PC-3 (cell line): ENCODE results near the gene MARK4. TPM values are rescaled to one million over a fixed set of nuclear protein-coding genes. Genes with fewer than 3 reads are reported as not detected.

Experiments
- ATAC-seq: fragments of 200-7000 bp; cut with Tn5 transposase; 2 replicates; pipeline ENCODE4 v1.9.1; 2020; ENCODE audit warnings: mild to moderate bottlenecking, moderate library complexity
- BruUV-seq: library from RNA; stranded (reverse); fragments of 400-500 nt; replicated peaks from 2 replicates; lab custom pipeline; 2021; lab: Mats Ljungman, UMichigan
- CTCF ChIA-PET: fragments of 300-600 bp; sonication (Branson Sonifier 250); formaldehyde crosslinking; loops from one replicate; lab custom pipeline; 2022; ENCODE audit warnings: antibody characterized with exemption; lab: Charles Lee
- POLR2A ChIA-PET: fragments of 300-600 bp; sonication (Branson Sonifier 250); formaldehyde crosslinking; loops from one replicate; lab custom pipeline; 2022; ENCODE audit warnings: antibody characterized with exemption; ENCODE audit not compliant: unreplicated experiment; lab: Charles Lee
- DNase-seq: peaks from one replicate; pipeline ENCODE4 v3.0.0-alpha.2; 2015
- H2AFZ ChIP-seq: fragments of 300-600 bp; sonication (generic); 2 replicates; pipeline ENCODE4 v1.6.0; 2016; ENCODE audit warnings: antibody characterized with exemption, low read length
- H3F3A ChIP-seq: fragments of 300-600 bp; sonication (generic); one replicate; pipeline ENCODE4 v1.6.0; 2017; ENCODE audit warnings: antibody characterized with exemption, low read length, control low read depth, mild to moderate bottlenecking; ENCODE audit not compliant: unreplicated experiment
- H3K27ac ChIP-seq: fragments of 300-600 bp; sonication (generic); 2 replicates; pipeline ENCODE4 v1.5.1; 2016; ENCODE audit warnings: mild to moderate bottlenecking, low read length
- H3K27me3 ChIP-seq: fragments of 300-600 bp; sonication (generic); 2 replicates; pipeline ENCODE4 v1.6.1; 2016; ENCODE audit warnings: low read length, mixed read lengths
- H3K36me3 ChIP-seq: fragments of 300-600 bp; sonication (generic); 2 replicates; pipeline ENCODE4 v1.6.1; 2016; ENCODE audit warnings: low read depth, mixed run types, low read length, mixed read lengths
- H3K4me1 ChIP-seq: fragments of 300-600 bp; sonication (generic); 2 replicates; pipeline ENCODE4 v1.5.1; 2016; ENCODE audit warnings: low read length; ENCODE audit not compliant: insufficient read depth
- H3K4me2 ChIP-seq: fragments of 300-600 bp; sonication (generic); 2 replicates; pipeline ENCODE4 v1.6.0; 2016; ENCODE audit warnings: low read length
- H3K4me3 ChIP-seq: fragments of 300-600 bp; sonication (generic); 2 replicates; pipeline ENCODE4 v1.5.1; 2016; ENCODE audit warnings: mild to moderate bottlenecking, low read length, mixed read lengths
- H3K79me2 ChIP-seq: fragments of 300-600 bp; sonication (generic); 2 replicates; pipeline ENCODE4 v1.6.1; 2017; ENCODE audit warnings: low read length, mixed read lengths
- H3K9ac ChIP-seq: fragments of 300-600 bp; sonication (generic); 2 replicates; pipeline ENCODE4 v1.6.0; 2016; ENCODE audit warnings: mild to moderate bottlenecking, low read length
- H3K9me2 ChIP-seq: fragments of 300-600 bp; sonication (generic); replicated peaks from 2 replicates; pipeline ENCODE4 v1.6.1; 2016; ENCODE audit warnings: mixed run types, low read length, mixed read lengths
- H3K9me3 ChIP-seq: fragments of 300-600 bp; sonication (generic); 2 replicates; pipeline ENCODE4 v1.6.1; 2016; ENCODE audit warnings: low read length, mixed read lengths
- H4K20me1 ChIP-seq: fragments of 300-600 bp; sonication (generic); 2 replicates; pipeline ENCODE4 v1.6.1; 2016; ENCODE audit warnings: low read length, mixed read lengths
- CTCF ChIP-seq: fragments of 300-600 bp; sonication (generic); conservative IDR thresholded peaks from 2 replicates; pipeline ENCODE4 v1.5.1; 2017; ENCODE audit warnings: antibody characterized with exemption, low read depth, mild to moderate bottlenecking, low read length
- EZH2 ChIP-seq: fragments of 300-600 bp; sonication (generic); IDR thresholded peaks from one replicate; pipeline ENCODE4 v1.6.1; 2017; ENCODE audit warnings: antibody characterized with exemption, mild to moderate bottlenecking, low read length; ENCODE audit not compliant: unreplicated experiment
- EZH2phosphoT487 ChIP-seq: fragments of 300-600 bp; sonication (generic); IDR thresholded peaks from 2 replicates; pipeline ENCODE4 v1.6.1; 2018; ENCODE audit warnings: mild to moderate bottlenecking, antibody characterized with exemption, low read length, borderline replicate concordance
- intact Hi-C: fragments of 100-400 bp; cut with micrococcal nuclease; formaldehyde crosslinking; loops from 2 replicates; pipeline ENCODE4 v1.9.0; 2023
- total RNA-seq: library from RNA; depleted of rRNA; stranded (reverse); fragments of >200 nt; gene quantifications from 2 replicates; pipeline ENCODE4 v1.2.3, GENCODE V29; 2014

Gene MARK4
- total RNA-seq, 1 experiment from 2014 or later = 12.1 TPM

GRCh38 chr19:45249261-45250033 lies 1.6 kb upstream of the MARK4 start:
- H3K4me2 ChIP-seq = peak overlapping the region; percentile 69; the same call in 1 of the 2 replicates
- H3K27me3 ChIP-seq = no peaks in the 10 kb centered on the region
- no peaks in the 10 kb centered on the region for H3K36me3 ChIP-seq
- BruUV-seq = no TSS peak
- no peak overlapping the region for H3K27ac ChIP-seq
- peaks cover 10% of the 10 kb centered on the region; the same call in 1 of the 2 replicates for H3K4me1 ChIP-seq
- no peak overlapping the region for H3K9ac ChIP-seq
- H3F3A ChIP-seq = no peaks in the 10 kb centered on the region
- POLR2A ChIA-PET = no interaction called here
- H3K9me3 ChIP-seq = no peaks in the 10 kb centered on the region
- no peak overlapping the region for H2AFZ ChIP-seq
- CTCF ChIA-PET = no interaction called here
- no peaks in the 10 kb centered on the region for H3K9me2 ChIP-seq
- H3K4me3 ChIP-seq = no peak overlapping the region
- DNase-seq = no peak
- peaks cover 25% of the 10 kb centered on the region for H3K79me2 ChIP-seq
- TF ChIP-seq EZH2 = no peak
- no peak for TF ChIP-seq CTCF
- no peak for TF ChIP-seq EZH2phosphoT487
- intact Hi-C loops = loop anchor here (5.0 to 10.0 kb wide), 3 partner anchors 52 to 235 kb away; partner anchors contain the start of gene NKPD1
- no peak for ATAC-seq
- no peaks in the 10 kb centered on the region for H4K20me1 ChIP-seq

- Histone ChIP-seq H3K79me2 (peaks cover 28% of the 10 kb centered on the region), H3K27me3 (no peaks in the 10 kb centered on the region), H3K4me2 (peak overlapping the region; percentile 97), H2AFZ (peak overlapping the region; percentile 99), H3K36me3 (no peaks in the 10 kb centered on the region), H4K20me1 (no peaks in the 10 kb centered on the region), H3K9me3 (no peaks in the 10 kb centered on the region), H3K9me2 (no peaks in the 10 kb centered on the region), H3F3A (no peaks in the 10 kb centered on the region), H3K27ac (no peak overlapping the region), H3K9ac (peak overlapping the region; percentile 25; the same call in 1 of the 2 replicates), H3K4me1 (peaks cover 10% of the 10 kb centered on the region; the same call in 1 of the 2 replicates), H3K4me3 (peak overlapping the region; percentile 78)
- intact Hi-C loops = loop anchor here (10.0 kb wide), 1 partner anchor 236 kb away; no protein-coding TSS in a partner anchor
- no peak for TF ChIP-seq EZH2phosphoT487
- TF ChIP-seq CTCF = no peak
- no peak for TF ChIP-seq EZH2
- BruUV-seq = no TSS peak
- no peak for DNase-seq
- peak; percentile 23 for ATAC-seq
- POLR2A ChIA-PET = no interaction called here
- CTCF ChIA-PET = no interaction called here
Observed at GRCh38 chr19:45250216-45250831, 747 bp upstream of the MARK4 start.
